Body of pancreas (tissue), 4 donors: ENCODE measurements around the gene LOXHD1.

Experiments used
- CTCF ChIP-seq, 7 experiments: fragments of 450-650 bp in 4 of 7; fragments of 200-600 bp in 3 of 7; sonication (generic) in 3 of 7; IDR thresholded peaks; one replicate each; pipeline ENCODE4 v1.5.1; 2016 to 2019; ENCODE audit warnings: antibody characterized with exemption in 7 of 7
- POLR2A ChIP-seq, 3 donors: fragments of 450-650 bp; IDR thresholded peaks; one replicate each; pipeline ENCODE4 v1.6.1; 2016; ENCODE audit warnings: antibody characterized with exemption in 3 of 3, mild to moderate bottlenecking in 2 of 3

GRCh38 chr18:46510386-46510785 lies 146.6 kb downstream of the LOXHD1 start:
- TF ChIP-seq CTCF (IDR thresholded peaks at IDR 0.05) (no peak), POLR2A (IDR thresholded peaks at IDR 0.05) (no peak)
